GM06990 (cell line): Measurements from ENCODE around the gene HOXD9.

ENCODE experiments used
- DNase-seq: peaks from one replicate; pipeline ENCODE4 v3.0.0-alpha.2; 2011; ENCODE audit not compliant: insufficient read length; ENCODE audit errors: extremely low read depth
- H3K27me3 ChIP-seq: replicated peaks from 2 replicates; pipeline ENCODE4 v1.6.0; 2011; ENCODE audit warnings: low read length; ENCODE audit not compliant: control insufficient read depth, insufficient read depth
- H3K36me3 ChIP-seq: 2 replicates; pipeline ENCODE4 v1.5.1; 2011; ENCODE audit warnings: low read length; ENCODE audit not compliant: control insufficient read depth, insufficient read depth
- H3K4me3 ChIP-seq: replicated peaks from 2 replicates; pipeline ENCODE4 v1.5.1; 2011; ENCODE audit warnings: low read depth, mild to moderate bottlenecking, control low read depth, low read length
- CTCF ChIP-seq: IDR thresholded peaks from 2 replicates; pipeline ENCODE4 v1.5.1; 2011; ENCODE audit warnings: low read length, control low read depth, mild to moderate bottlenecking, inconsistent platforms; ENCODE audit not compliant: insufficient read depth, poor library complexity, severe bottlenecking

Gene HOXD9

GRCh38 chr2:176151442-176152287 lies 29.1 kb downstream of the HOXD9 start, which contains the start of gene HOXD4:
Gene HOXD4 (plus strand): TSS chr2:176151550. CDS start chr2:176151634, 84 bp downstream.
- no peak for DNase-seq
- Histone ChIP-seq H3K36me3 (no peaks in the 10 kb centered on the region), H3K4me3 (no peak within 1 kb of the TSS), H3K27me3 (peaks cover 2% of the 10 kb centered on the region; the same call in 1 of the 2 replicates)
- no peak for TF ChIP-seq CTCF

- no peaks in the 10 kb centered on the region for H3K36me3 ChIP-seq
- no peak for TF ChIP-seq CTCF
- H3K4me3 ChIP-seq = no peak overlapping the region
- DNase-seq = no peak
- peaks cover 2% of the 10 kb centered on the region; the same call in 1 of the 2 replicates for H3K27me3 ChIP-seq
These were observed 30.0 kb downstream of the HOXD9 start for GRCh38 chr2:176152350-176153181.

DNA sequence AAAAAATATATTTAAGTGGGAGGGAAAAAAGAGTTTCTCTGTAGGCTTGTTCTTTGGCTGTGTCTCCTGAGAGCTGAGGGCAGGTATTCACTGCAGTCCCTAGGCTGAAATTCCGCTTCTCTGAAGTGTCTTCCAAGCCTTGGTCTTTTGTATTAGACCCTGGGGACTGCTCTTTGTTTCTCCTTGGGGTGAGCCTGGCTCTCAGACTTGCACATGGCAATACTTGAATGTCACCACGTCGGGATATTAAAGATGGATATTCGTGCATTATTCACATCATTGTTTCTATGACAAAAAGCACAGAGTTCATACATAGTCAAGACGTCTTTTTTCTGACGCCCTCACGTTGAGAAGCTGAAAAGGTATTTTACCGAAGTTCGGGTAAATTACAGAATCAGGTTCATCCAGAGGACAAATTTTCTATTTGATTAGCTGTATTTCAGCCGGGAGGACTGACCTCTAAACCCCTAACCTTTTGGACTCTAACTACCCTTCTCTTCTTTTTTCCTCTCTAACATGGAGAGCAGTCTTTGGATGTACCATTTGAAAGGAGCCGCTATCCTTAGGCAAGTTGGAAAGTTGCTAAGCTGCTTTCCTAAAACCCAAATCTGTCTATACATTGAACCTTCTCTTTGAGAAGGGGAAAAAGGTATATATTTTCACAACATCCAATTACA lies 32.2 kb downstream of the HOXD9 start:
- no peak for DNase-seq
- no peaks in the 10 kb centered on the region for H3K36me3 ChIP-seq
- H3K27me3 ChIP-seq = peaks cover 2% of the 10 kb centered on the region; the same call in 1 of the 2 replicates
- no peak overlapping the region for H3K4me3 ChIP-seq
- no peak for TF ChIP-seq CTCF

DNA sequence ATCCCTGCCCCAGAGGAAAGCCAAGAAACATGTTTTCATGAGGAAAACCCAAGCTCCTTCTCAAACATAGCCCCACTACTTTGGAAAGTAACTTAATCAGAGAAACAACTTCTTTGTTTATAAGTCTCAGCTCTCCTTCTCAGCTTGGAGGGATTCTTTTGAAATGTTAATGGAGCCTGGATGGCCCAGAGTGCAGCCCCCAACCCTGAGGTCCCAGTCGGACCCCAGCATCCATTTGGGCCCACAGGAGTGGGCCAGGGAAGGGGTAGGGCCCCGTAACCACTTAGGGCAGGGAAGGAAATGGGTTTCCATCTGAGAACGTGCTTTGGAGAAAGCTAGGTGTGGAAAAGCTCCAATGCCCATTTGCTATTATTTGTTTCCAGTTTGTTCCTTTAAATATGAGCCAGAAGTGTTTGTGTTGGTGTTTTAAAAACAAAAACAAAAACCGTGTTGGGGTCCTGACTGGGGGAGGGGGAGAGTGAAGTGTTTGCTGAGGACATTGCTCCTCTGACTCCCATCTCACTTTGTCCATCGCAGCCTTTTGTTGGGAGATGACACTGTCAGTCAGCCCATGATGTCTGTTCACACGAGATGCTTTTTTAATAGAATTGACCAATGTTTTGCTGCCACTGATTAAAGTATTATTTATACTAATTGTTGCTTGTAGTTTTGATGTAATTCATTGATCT lies 33.0 kb downstream of the HOXD9 start:
- H3K27me3 ChIP-seq = peaks cover 1% of the 10 kb centered on the region; the same call in 1 of the 2 replicates
- H3K4me3 ChIP-seq = no peak overlapping the region
- no peak for DNase-seq
- TF ChIP-seq CTCF = no peak
- H3K36me3 ChIP-seq = no peaks in the 10 kb centered on the region

DNA sequence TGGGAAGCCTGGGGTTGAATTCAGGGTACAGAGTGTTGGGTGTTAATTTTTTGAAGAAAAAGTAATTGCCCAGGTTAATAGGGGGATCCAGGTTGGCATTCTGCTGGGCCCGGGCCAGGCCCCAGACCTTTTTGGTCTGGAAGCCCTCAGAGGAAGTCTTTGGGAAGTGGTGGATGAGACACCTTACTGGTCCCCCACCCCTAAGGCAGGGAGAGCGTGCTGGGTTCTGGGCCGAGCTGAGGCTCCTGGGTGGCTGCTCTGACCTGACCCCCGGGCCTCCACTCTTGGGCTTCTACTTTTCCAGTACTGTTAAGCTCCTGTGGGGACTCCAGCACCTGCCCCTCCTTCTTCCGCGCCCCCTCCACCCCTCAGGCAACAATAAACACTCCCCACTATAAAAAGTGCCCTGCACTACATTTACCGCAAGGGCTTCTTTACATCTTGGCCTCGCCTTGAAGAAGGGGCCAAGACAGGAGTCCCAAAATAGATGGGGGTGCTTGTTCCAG lies 33.8 kb downstream of the HOXD9 start:
- H3K4me3 ChIP-seq = no peak overlapping the region
- DNase-seq = no peak
- no peaks in the 10 kb centered on the region for H3K36me3 ChIP-seq
- no peak for TF ChIP-seq CTCF
- no peaks in the 10 kb centered on the region; the same call in 1 of the 2 replicates for H3K27me3 ChIP-seq
